Activated CD8-positive, alpha-beta memory T cell treated with anti-CD3 and anti-CD28 coated beads, Interleukin-2, amount 10 ng/mL, durations not matched to agents 7 days and 5 days (primary cell): ENCODE data around the gene RICTOR. TPM values are rescaled to one million over a fixed set of nuclear protein-coding genes. Genes with fewer than 3 reads are reported as not detected.
A peak's percentile ranks its signal among the peaks of the same experiment; 100 is the strongest.

Source experiments
- ATAC-seq: fragments of 150-1000 bp; cut with Tn5 transposase; one replicate; pipeline ENCODE4 v1.10.0; 2021; ENCODE audit warnings: moderate library complexity
- CTCF ChIA-PET: fragments of 350-600 bp; sonication (Branson Sonifier 250); formaldehyde crosslinking; loops from one replicate; lab custom pipeline; 2021; ENCODE audit warnings: antibody characterized with exemption; lab: Charles Lee
- DNase-seq: peaks from one replicate; pipeline ENCODE4 v3.0.0-alpha.2; 2020
- H3K27ac Mint-ChIP-seq: one replicate; pipeline ENCODE4 v1.8.0; 2021; ENCODE audit warnings: mild to moderate bottlenecking, mixed read lengths
- H3K27me3 Mint-ChIP-seq: one replicate; pipeline ENCODE4 v1.8.0; 2021; ENCODE audit warnings: mixed read lengths
- H3K36me3 Mint-ChIP-seq: one replicate; pipeline ENCODE4 v1.8.0; 2021; ENCODE audit warnings: mild to moderate bottlenecking, mixed read lengths
- H3K4me1 Mint-ChIP-seq: one replicate; pipeline ENCODE4 v1.8.0; 2021; ENCODE audit warnings: mixed read lengths
- H3K4me3 Mint-ChIP-seq: one replicate; pipeline ENCODE4 v1.8.0; 2021; ENCODE audit warnings: mild to moderate bottlenecking, moderate library complexity, mixed read lengths
- H3K9me3 Mint-ChIP-seq: one replicate; pipeline ENCODE4 v1.8.0; 2022; ENCODE audit warnings: low read depth, mixed read lengths
- total RNA-seq, 2 experiments: library from RNA; stranded (reverse); gene quantifications; one replicate each; pipeline ENCODE4 v1.2.3, GENCODE V29; 2021

The RICTOR gene
- total RNA-seq, result 10 to 100 TPM; 40.2 to 50.5 TPM

DNA sequence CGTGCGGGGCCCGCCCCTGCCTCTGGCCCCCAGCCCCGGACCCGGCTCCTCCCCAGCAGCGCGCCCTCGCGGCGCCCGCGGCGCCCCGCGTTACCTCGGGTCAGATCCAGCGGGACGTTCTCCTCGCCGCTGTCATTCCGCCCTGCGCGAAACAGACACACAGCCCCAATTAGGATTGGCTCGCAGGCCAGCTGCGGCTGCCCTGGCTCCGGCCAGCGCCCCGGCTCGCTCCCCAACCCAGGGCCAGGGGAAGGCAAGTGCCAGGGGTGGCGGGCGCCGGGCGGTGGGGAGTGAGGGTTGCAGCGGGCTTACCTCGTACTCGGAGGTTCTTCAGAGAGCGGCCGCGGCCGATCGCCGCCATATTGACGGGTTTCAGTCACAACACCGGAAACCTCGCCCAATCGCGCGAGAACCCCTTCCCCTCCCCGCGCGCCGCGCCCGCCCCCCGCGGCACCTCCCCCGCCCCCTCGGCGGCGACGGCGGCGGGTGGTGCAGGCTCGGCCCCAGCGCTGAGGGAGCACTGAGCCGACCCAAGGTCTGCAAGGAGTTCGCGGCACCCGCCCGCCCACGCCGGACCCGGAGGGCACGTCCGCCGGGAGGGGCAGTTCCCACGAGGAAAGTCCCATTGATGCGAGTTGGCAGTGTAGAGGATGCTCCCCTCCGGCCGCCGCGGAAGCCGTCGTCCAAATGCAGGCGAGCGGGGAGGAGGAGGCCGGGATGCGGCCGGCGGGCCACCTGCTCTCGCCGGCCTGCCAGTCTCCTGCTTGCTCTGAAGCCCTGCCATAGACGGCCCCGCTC lies at the start of gene RICTOR:
TSS of gene RICTOR (minus strand) at position 383 of the 798 bp plus-strand sequence. CDS start at position 361, 22 bp downstream.
- H3K27me3 Mint-ChIP-seq, result peaks cover 12% of the 10 kb centered on the region
- DNase-seq (peak; percentile 94), ATAC-seq (peak; percentile 78)
- CTCF ChIA-PET, result interaction anchor here (1.5 kb wide), 1 partner anchor 19 kb away, joined by 3 read pairs; no protein-coding TSS in a partner anchor
- H3K36me3 Mint-ChIP-seq, result peaks cover 29% of the 10 kb centered on the region
- H3K4me1 Mint-ChIP-seq, result peaks cover 44% of the 10 kb centered on the region
- no peaks in the 10 kb centered on the region for H3K9me3 Mint-ChIP-seq
- peak within 1 kb of the TSS; percentile 97 for H3K27ac Mint-ChIP-seq
- peak within 1 kb of the TSS; percentile 96 for H3K4me3 Mint-ChIP-seq

- Mint-ChIP-seq H3K27me3 (no peaks in the 10 kb centered on the region), H3K4me1 (peaks cover 6% of the 10 kb centered on the region), H3K36me3 (peaks cover 60% of the 10 kb centered on the region), H3K4me3 (no peak overlapping the region), H3K9me3 (no peaks in the 10 kb centered on the region), H3K27ac (no peak overlapping the region)
- DNase-seq (no peak), ATAC-seq (no peak)
- CTCF ChIA-PET, result interaction anchor here (1.0 kb wide), 1 partner anchor 10 kb away, joined by 3 read pairs; no protein-coding TSS in a partner anchor
These were observed 47.7 kb upstream of the RICTOR start for GRCh38 chr5:39121922-39122321.

- Mint-ChIP-seq H3K4me1 (peaks cover 11% of the 10 kb centered on the region), H3K9me3 (no peaks in the 10 kb centered on the region), H3K27me3 (no peaks in the 10 kb centered on the region), H3K36me3 (peaks cover 66% of the 10 kb centered on the region), H3K4me3 (no peak overlapping the region), H3K27ac (no peak overlapping the region)
- no peak for DNase-seq
- no peak for ATAC-seq
- CTCF ChIA-PET, result interaction anchor here (0.9 to 1.0 kb wide), 2 partner anchors 11 to 30 kb away, joined by 3 read pairs; no protein-coding TSS in a partner anchor
These were observed 47.1 kb upstream of the RICTOR start for GRCh38 chr5:39121315-39121714.

- H3K27ac Mint-ChIP-seq, result no peak overlapping the region
- peaks cover 18% of the 10 kb centered on the region for H3K4me1 Mint-ChIP-seq
- no peak overlapping the region for H3K4me3 Mint-ChIP-seq
- no peaks in the 10 kb centered on the region for H3K9me3 Mint-ChIP-seq
- H3K36me3 Mint-ChIP-seq, result peaks cover 67% of the 10 kb centered on the region
- no peaks in the 10 kb centered on the region for H3K27me3 Mint-ChIP-seq
- DNase-seq, result no peak
- no peak for ATAC-seq
- CTCF ChIA-PET, result interaction anchor here (1.0 to 1.2 kb wide), 3 partner anchors 98 to 186 kb away, joined by 3 to 4 read pairs (median 4); no protein-coding TSS in a partner anchor
These were observed 45.8 kb upstream of the RICTOR start for GRCh38 chr5:39120052-39120420.

DNA sequence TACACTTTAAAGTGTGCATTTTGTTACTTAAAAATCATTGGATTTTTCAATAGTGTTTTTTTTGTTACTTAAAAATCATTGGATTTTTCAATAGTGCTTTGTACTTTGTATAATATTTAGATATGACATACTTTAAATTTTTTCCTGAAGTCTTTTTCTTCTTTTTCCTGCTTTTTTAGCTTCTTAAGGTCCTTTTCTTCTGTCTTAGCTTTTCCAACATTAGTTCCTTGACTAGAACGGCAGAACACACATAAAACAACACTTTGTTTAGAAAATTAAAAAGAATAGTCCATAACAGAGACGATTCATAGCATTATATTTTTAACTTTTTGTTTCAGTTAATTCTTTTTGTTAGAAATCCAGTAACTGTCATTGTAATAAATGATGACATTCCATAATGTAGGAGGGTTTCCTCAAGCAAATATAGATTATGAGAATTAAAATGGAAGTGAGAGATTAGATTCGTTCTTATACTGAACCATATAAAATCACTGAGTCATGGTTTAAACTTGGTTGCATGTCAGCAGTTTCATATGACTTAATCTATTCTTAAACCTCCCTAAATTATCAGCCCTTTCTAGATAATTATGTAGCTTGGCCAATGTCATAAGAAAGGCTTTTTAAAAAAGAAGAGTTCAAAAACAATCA lies 45.3 kb upstream of the RICTOR start:
- ATAC-seq (no peak), DNase-seq (no peak)
- Mint-ChIP-seq H3K4me3 (no peak overlapping the region), H3K27me3 (no peaks in the 10 kb centered on the region), H3K36me3 (peaks cover 68% of the 10 kb centered on the region), H3K27ac (no peak overlapping the region), H3K9me3 (no peaks in the 10 kb centered on the region), H3K4me1 (peaks cover 21% of the 10 kb centered on the region)
- CTCF ChIA-PET, result interaction anchor here (1.2 kb wide), 2 partner anchors 98 to 186 kb away, joined by 3 to 4 read pairs; no protein-coding TSS in a partner anchor

DNA sequence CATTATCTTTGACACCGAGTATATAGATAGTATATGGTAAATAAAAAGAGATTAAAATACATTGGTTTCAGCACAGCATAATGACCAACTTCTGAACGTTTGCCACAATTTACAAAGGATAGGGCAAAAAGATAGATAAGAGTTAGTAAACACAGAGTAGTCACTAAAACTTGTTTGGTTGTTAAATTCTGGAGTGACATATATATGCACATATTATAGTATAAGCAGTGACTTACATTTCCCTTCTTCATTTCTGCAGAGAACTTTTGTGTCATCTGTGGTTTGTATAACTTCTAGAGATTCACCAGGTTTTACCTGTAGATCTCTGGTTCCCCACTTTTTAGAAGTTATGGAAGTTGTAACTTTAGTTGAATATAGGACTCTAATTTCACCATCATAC lies 44.4 kb upstream of the RICTOR start:
- Mint-ChIP-seq H3K4me1 (peaks cover 21% of the 10 kb centered on the region), H3K9me3 (no peaks in the 10 kb centered on the region), H3K27ac (no peak overlapping the region), H3K27me3 (no peaks in the 10 kb centered on the region), H3K36me3 (peaks cover 69% of the 10 kb centered on the region), H3K4me3 (no peak overlapping the region)
- no peak for ATAC-seq
- no peak for DNase-seq
- CTCF ChIA-PET, result no interaction called here

DNA sequence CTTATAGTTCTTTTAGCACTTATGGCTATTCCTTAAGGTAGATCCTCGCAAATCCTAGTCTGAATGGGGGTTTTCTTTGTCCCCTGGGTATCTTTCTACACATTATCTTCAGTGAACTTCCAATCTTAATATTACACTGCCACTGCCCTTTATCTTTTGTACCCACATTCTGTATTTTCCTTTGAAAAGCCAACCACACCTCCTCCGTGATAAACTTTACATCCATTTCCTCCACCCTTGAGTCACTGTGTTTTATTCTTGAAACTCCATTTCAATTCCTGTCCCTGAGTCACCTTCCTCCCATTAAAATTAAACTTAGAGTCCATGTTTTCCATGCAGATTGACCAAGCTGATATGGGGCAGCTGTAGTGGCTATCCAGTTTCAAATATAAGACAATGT lies 43.2 kb upstream of the RICTOR start:
- CTCF ChIA-PET, result interaction anchor here (1.0 kb wide), 1 partner anchor 11 kb away, joined by 3 read pairs; no protein-coding TSS in a partner anchor
- H3K36me3 Mint-ChIP-seq, result peaks cover 71% of the 10 kb centered on the region
- H3K27ac Mint-ChIP-seq, result no peak overlapping the region
- H3K4me3 Mint-ChIP-seq, result no peak overlapping the region
- DNase-seq (no peak), ATAC-seq (no peak)
- peaks cover 21% of the 10 kb centered on the region for H3K4me1 Mint-ChIP-seq
- no peaks in the 10 kb centered on the region for H3K9me3 Mint-ChIP-seq
- H3K27me3 Mint-ChIP-seq, result no peaks in the 10 kb centered on the region

- ATAC-seq, result no peak
- Mint-ChIP-seq H3K27me3 (no peaks in the 10 kb centered on the region), H3K27ac (peak overlapping the region; percentile 6), H3K9me3 (no peaks in the 10 kb centered on the region), H3K4me1 (peaks cover 21% of the 10 kb centered on the region), H3K4me3 (no peak overlapping the region), H3K36me3 (peaks cover 64% of the 10 kb centered on the region)
- CTCF ChIA-PET, result no interaction called here
- no peak for DNase-seq
These were observed 42.4 kb upstream of the RICTOR start for GRCh38 chr5:39116344-39117170.

DNA sequence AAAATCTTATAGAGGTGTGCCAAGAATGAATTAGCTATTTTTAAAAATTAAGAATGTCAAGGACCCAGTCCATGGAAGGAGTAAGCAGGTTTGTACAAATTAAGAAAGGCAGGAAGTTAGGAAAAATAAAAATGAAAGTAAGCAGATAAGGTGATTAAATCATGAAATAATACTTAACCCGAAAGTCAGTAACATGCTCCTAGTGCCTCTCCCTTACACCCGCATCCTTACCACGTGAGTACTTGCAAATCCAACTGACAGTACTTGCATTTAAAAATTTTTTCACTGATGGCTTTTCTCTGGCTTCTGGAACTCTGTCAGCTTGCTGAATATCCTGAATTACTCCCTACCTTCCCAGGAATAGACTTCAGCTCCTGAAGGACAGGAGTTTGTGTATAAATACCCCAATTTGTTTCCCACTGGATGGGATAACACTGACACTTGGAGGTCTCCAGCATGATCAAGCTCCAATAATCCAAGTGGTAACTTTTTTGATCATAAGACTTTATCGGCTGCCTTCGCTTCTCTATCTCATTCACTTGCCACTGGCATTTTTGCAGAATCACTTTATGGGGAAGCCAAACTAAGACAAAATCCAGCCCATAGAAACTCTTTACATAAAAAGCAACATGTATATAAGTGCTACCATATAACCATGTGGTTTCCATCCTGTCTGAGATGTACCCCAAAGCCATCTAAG lies 41.6 kb upstream of the RICTOR start:
- peaks cover 21% of the 10 kb centered on the region for H3K4me1 Mint-ChIP-seq
- peak overlapping the region; percentile 6 for H3K27ac Mint-ChIP-seq
- ATAC-seq (no peak), DNase-seq (no peak)
- H3K4me3 Mint-ChIP-seq, result no peak overlapping the region
- no peaks in the 10 kb centered on the region for H3K9me3 Mint-ChIP-seq
- H3K27me3 Mint-ChIP-seq, result no peaks in the 10 kb centered on the region
- peaks cover 61% of the 10 kb centered on the region for H3K36me3 Mint-ChIP-seq
- CTCF ChIA-PET, result no interaction called here

DNA sequence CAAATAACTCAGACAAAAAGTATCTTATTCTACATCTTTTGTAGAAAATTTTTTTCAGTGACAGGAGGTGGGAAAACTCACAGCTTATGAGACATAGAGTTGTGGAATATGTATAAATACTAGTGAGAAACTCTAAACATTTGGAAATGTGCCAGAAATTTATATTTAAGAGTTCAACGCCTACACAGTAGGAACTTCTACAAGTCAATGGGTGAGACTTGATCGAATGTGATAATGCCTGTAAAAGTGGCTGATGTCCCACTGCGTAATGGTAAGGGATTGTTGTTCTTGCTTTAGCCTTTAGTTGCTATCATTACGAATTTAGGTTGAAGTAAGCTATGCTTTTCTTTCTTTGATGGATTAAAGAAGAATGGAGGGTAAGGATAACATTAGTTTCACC lies 40.0 kb upstream of the RICTOR start:
- DNase-seq, result no peak
- ATAC-seq, result no peak
- no peaks in the 10 kb centered on the region for H3K27me3 Mint-ChIP-seq
- H3K9me3 Mint-ChIP-seq, result no peaks in the 10 kb centered on the region
- CTCF ChIA-PET, result no interaction called here
- H3K36me3 Mint-ChIP-seq, result peaks cover 65% of the 10 kb centered on the region
- H3K27ac Mint-ChIP-seq, result no peak overlapping the region
- peaks cover 21% of the 10 kb centered on the region for H3K4me1 Mint-ChIP-seq
- no peak overlapping the region for H3K4me3 Mint-ChIP-seq

DNA sequence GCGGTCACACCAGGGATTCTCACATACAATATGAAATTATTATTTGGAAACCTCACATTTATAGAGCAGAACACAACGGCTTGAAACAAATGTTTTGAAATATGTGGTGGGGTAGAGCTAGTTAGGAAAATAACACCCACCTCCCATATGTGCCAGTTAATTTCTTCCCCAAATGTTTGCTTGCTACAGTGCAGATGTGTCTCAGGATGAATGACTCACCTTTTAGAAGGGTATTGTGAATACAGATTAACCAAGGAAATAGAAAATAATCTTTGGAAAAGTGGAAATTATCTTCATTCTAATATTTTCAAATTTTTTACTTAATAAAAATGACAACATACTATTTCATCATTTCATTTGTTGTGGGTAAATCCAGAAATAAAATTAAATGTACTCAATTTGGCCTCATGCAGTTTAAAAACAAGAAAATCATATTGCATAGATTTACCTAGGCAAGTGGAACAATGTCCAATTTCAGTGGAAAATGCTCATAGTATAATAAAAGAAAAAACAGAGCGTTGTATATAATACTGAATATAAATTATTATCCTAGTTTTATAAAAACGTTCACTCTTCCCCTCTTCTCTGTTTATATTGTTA lies 39.3 kb upstream of the RICTOR start:
- no peak overlapping the region for H3K27ac Mint-ChIP-seq
- H3K36me3 Mint-ChIP-seq, result peaks cover 65% of the 10 kb centered on the region
- no peak for DNase-seq
- H3K9me3 Mint-ChIP-seq, result no peaks in the 10 kb centered on the region
- CTCF ChIA-PET, result interaction anchor here (0.9 to 3.1 kb wide), 2 partner anchors 33 to 154 kb away, joined by 3 to 8 read pairs; no protein-coding TSS in a partner anchor
- H3K4me3 Mint-ChIP-seq, result no peak overlapping the region
- ATAC-seq, result no peak
- peaks cover 21% of the 10 kb centered on the region for H3K4me1 Mint-ChIP-seq
- no peaks in the 10 kb centered on the region for H3K27me3 Mint-ChIP-seq

DNA sequence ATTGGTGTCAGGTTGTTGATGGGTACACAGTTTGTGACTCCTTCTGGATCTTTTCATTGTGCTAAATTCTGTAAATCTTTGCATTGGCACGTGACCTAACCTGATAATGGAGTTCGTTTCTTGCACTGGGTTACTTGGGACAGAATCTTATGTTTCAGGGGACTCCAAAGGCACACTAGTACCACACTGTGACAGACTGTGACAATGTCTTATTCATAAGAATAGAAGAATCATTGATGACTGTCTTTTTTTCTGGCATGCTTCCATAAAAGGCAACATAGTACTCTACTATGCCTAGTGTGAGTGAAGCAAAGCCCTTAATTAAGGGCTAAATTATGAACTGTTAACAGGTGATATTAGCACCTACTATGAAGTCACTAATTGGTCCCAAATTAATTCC lies 35.4 kb upstream of the RICTOR start:
- Mint-ChIP-seq H3K36me3 (peaks cover 53% of the 10 kb centered on the region), H3K4me1 (peaks cover under 1% of the 10 kb centered on the region), H3K27ac (no peak overlapping the region), H3K9me3 (no peaks in the 10 kb centered on the region), H3K27me3 (no peaks in the 10 kb centered on the region), H3K4me3 (no peak overlapping the region)
- ATAC-seq, result no peak
- no peak for DNase-seq
- CTCF ChIA-PET, result no interaction called here
